Body of pancreas (tissue), 4 donors: Measurements from ENCODE around the gene HOXD4.

Source experiments
- POLR2A ChIP-seq, 3 donors: fragments of 450-650 bp; IDR thresholded peaks; one replicate each; pipeline ENCODE4 v1.6.1; 2016; ENCODE audit warnings: antibody characterized with exemption in 3 of 3, mild to moderate bottlenecking in 2 of 3
- TF ChIP-seq, protein P1 (sequence below), 7 experiments: fragments of 450-650 bp in 4 of 7; fragments of 200-600 bp in 3 of 7; sonication (generic) in 3 of 7; IDR thresholded peaks; one replicate each; pipeline ENCODE4 v1.5.1; 2016 to 2019; ENCODE audit warnings: antibody characterized with exemption in 7 of 7

DNA sequence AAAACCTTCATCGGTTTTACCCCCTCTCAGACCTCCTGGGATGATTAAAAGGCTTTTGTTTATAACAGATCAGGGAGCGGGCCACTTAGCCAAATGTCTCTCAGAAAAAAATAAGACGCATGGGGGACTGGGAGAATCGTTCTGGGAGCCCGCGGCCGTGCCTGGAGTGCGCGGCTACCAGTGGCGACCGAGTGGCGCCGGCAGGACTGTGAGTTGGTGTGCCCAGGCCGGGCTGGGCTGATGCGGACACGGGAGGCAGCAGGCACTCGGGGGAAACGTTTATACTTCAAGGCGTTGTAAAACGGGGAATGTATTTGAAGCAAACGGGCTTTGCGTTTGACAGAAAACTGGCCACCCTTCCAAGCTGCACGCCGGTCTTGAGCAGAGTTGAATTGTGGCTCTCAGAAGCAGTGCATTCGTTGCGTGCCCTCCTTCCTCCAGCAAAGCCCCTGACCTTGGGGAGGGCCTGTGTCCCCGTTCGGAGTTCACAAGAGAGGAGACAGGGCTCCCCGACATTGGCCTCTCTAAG is 39.4 kb upstream of the HOXD4 start:
- TF ChIP-seq, protein P1, sequence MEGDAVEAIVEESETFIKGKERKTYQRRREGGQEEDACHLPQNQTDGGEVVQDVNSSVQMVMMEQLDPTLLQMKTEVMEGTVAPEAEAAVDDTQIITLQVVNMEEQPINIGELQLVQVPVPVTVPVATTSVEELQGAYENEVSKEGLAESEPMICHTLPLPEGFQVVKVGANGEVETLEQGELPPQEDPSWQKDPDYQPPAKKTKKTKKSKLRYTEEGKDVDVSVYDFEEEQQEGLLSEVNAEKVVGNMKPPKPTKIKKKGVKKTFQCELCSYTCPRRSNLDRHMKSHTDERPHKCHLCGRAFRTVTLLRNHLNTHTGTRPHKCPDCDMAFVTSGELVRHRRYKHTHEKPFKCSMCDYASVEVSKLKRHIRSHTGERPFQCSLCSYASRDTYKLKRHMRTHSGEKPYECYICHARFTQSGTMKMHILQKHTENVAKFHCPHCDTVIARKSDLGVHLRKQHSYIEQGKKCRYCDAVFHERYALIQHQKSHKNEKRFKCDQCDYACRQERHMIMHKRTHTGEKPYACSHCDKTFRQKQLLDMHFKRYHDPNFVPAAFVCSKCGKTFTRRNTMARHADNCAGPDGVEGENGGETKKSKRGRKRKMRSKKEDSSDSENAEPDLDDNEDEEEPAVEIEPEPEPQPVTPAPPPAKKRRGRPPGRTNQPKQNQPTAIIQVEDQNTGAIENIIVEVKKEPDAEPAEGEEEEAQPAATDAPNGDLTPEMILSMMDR (IDR thresholded peaks at IDR 0.05): no peak
- TF ChIP-seq POLR2A (IDR thresholded peaks at IDR 0.05): no peak
